ENCODE results near the gene CES3. TPM values are rescaled to one million over a fixed set of nuclear protein-coding genes. Genes with fewer than 3 reads are reported as not detected.

The CES3 gene
- polyA plus RNA-seq, 1 donor from 2014 or later = 1.8 TPM

DNA sequence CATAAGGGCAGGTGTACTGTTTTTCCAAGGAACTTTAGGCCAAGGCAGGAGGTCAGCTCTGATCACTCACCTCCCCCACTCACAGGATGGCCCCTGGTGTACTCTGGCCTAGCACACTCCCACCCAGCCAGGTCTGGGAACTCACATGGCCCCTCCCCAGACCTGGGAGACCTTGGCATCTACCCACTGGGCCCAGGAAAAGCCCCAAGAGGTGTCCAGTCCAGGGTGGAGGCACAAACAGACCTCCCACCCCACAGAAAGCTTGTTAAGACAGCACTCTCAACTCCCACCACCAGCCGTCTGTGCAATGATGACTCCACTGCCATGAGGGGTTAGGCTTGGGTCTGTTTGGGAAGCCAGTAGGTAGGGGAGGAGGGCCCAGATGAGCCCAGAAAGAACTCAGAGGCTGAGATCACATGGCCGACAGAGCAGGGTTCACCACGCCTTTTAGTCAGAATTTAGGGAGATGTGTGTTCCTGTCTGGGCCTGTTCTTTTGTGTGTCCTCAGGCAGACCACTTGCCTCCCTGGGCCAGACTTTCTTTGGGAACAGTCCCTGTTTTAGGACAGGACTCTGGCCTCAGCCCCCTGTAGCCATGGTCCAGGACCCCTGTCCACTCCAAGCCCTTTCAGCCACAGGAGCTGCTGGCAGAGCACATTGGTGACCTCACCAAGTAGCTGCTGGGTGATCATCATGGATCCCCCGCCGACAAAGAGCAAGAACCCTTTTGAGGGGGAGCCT, 55.8 kb downstream of the CES3 start:
- Histone ChIP-seq H3K9ac (ENCODE audit: low read length) (no peak overlapping the region), H3K36me3 (ENCODE audit: insufficient read depth, low read length) (no peaks in the 10 kb centered on the region), H3K4me2 (ENCODE audit: low read length) (no peak overlapping the region), H3F3A (ENCODE audit: insufficient read depth, low read length, poor library complexity, severe bottlenecking) (no peaks in the 10 kb centered on the region), H3K79me2 (replicated peaks; ENCODE audit: insufficient read depth, low read length) (no peaks in the 10 kb centered on the region), H3K27ac (ENCODE audit: low read length) (no peak overlapping the region), H3K4me3 (ENCODE audit: low read length) (no peak overlapping the region), H3K9me3 (ENCODE audit: low read length) (no peaks in the 10 kb centered on the region), H4K20me1 (ENCODE audit: insufficient read depth) (no peaks in the 10 kb centered on the region), H2AFZ (ENCODE audit: low read depth, low read length) (no peak overlapping the region), H3K9me2 (ENCODE audit: insufficient read depth, low read length) (no peaks in the 10 kb centered on the region), H3K27me3 (ENCODE audit: insufficient read depth, low read depth, low read length) (peaks cover 22% of the 10 kb centered on the region)
- no peak for TF ChIP-seq POLR2AphosphoS5 (IDR thresholded peaks at IDR 0.05)
- TF ChIP-seq MXI1 (conservative IDR thresholded peaks at IDR 0.05; ENCODE audit: poor library complexity, severe bottlenecking) = no peak
- no peak for TF ChIP-seq SMC3 (conservative IDR thresholded peaks at IDR 0.05; ENCODE audit: poor library complexity)
- TF ChIP-seq, protein P1, sequence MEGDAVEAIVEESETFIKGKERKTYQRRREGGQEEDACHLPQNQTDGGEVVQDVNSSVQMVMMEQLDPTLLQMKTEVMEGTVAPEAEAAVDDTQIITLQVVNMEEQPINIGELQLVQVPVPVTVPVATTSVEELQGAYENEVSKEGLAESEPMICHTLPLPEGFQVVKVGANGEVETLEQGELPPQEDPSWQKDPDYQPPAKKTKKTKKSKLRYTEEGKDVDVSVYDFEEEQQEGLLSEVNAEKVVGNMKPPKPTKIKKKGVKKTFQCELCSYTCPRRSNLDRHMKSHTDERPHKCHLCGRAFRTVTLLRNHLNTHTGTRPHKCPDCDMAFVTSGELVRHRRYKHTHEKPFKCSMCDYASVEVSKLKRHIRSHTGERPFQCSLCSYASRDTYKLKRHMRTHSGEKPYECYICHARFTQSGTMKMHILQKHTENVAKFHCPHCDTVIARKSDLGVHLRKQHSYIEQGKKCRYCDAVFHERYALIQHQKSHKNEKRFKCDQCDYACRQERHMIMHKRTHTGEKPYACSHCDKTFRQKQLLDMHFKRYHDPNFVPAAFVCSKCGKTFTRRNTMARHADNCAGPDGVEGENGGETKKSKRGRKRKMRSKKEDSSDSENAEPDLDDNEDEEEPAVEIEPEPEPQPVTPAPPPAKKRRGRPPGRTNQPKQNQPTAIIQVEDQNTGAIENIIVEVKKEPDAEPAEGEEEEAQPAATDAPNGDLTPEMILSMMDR (IDR thresholded peaks at IDR 0.05; ENCODE audit: poor library complexity, severe bottlenecking) = no peak
- no peak for TF ChIP-seq RAD21 (conservative IDR thresholded peaks at IDR 0.05)
- no peak for TF ChIP-seq EZH2 (IDR thresholded peaks at IDR 0.05; ENCODE audit: borderline replicate concordance, insufficient read depth, low read length, poor library complexity, severe bottlenecking)
- TF ChIP-seq, protein P2, sequence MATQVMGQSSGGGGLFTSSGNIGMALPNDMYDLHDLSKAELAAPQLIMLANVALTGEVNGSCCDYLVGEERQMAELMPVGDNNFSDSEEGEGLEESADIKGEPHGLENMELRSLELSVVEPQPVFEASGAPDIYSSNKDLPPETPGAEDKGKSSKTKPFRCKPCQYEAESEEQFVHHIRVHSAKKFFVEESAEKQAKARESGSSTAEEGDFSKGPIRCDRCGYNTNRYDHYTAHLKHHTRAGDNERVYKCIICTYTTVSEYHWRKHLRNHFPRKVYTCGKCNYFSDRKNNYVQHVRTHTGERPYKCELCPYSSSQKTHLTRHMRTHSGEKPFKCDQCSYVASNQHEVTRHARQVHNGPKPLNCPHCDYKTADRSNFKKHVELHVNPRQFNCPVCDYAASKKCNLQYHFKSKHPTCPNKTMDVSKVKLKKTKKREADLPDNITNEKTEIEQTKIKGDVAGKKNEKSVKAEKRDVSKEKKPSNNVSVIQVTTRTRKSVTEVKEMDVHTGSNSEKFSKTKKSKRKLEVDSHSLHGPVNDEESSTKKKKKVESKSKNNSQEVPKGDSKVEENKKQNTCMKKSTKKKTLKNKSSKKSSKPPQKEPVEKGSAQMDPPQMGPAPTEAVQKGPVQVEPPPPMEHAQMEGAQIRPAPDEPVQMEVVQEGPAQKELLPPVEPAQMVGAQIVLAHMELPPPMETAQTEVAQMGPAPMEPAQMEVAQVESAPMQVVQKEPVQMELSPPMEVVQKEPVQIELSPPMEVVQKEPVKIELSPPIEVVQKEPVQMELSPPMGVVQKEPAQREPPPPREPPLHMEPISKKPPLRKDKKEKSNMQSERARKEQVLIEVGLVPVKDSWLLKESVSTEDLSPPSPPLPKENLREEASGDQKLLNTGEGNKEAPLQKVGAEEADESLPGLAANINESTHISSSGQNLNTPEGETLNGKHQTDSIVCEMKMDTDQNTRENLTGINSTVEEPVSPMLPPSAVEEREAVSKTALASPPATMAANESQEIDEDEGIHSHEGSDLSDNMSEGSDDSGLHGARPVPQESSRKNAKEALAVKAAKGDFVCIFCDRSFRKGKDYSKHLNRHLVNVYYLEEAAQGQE (IDR thresholded peaks at IDR 0.05; ENCODE audit: borderline replicate concordance) = no peak
- TF ChIP-seq EP300 (conservative IDR thresholded peaks at IDR 0.05; ENCODE audit: poor library complexity, severe bottlenecking) = no peak
- no peak for TF ChIP-seq TAF1 (IDR thresholded peaks at IDR 0.05; ENCODE audit: low read depth)

DNA sequence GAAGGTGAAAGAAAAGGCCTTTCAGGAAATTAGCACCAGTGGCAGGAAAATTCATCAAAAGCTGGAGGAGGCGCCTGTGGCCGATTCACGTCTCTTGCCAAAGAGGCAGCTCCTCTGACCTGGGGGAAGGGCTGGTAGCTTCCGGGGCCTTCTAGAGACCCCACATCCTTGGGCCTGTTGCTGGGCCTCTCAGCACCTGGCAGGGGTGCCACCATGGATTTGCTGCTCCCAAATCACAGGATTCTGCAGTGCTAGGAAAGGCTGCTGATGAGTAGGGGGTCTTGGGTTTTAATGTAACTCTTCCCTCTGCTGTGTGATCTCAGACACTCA, 56.3 kb downstream of the CES3 start:
- Histone ChIP-seq H3K9me2 (ENCODE audit: insufficient read depth, low read length) (no peaks in the 10 kb centered on the region), H3K79me2 (replicated peaks; ENCODE audit: insufficient read depth, low read length) (no peaks in the 10 kb centered on the region), H2AFZ (ENCODE audit: low read depth, low read length) (no peak overlapping the region), H3K4me2 (ENCODE audit: low read length) (no peak overlapping the region), H4K20me1 (ENCODE audit: insufficient read depth) (no peaks in the 10 kb centered on the region), H3K9ac (ENCODE audit: low read length) (no peak overlapping the region), H3K4me3 (ENCODE audit: low read length) (no peak overlapping the region), H3K27me3 (ENCODE audit: insufficient read depth, low read depth, low read length) (peaks cover 22% of the 10 kb centered on the region), H3K27ac (ENCODE audit: low read length) (no peak overlapping the region), H3F3A (ENCODE audit: insufficient read depth, low read length, poor library complexity, severe bottlenecking) (no peaks in the 10 kb centered on the region), H3K9me3 (ENCODE audit: low read length) (no peaks in the 10 kb centered on the region), H3K36me3 (ENCODE audit: insufficient read depth, low read length) (no peaks in the 10 kb centered on the region)
- TF ChIP-seq, protein P2 (IDR thresholded peaks at IDR 0.05; ENCODE audit: borderline replicate concordance) = no peak
- TF ChIP-seq MXI1 (conservative IDR thresholded peaks at IDR 0.05; ENCODE audit: poor library complexity, severe bottlenecking) = no peak
- TF ChIP-seq EP300 (conservative IDR thresholded peaks at IDR 0.05; ENCODE audit: poor library complexity, severe bottlenecking) = no peak
- TF ChIP-seq EZH2 (IDR thresholded peaks at IDR 0.05; ENCODE audit: borderline replicate concordance, insufficient read depth, low read length, poor library complexity, severe bottlenecking) = no peak
- TF ChIP-seq, protein P1 (IDR thresholded peaks at IDR 0.05; ENCODE audit: poor library complexity, severe bottlenecking) = no peak
- no peak for TF ChIP-seq RAD21 (conservative IDR thresholded peaks at IDR 0.05)
- TF ChIP-seq POLR2AphosphoS5 (IDR thresholded peaks at IDR 0.05) = no peak
- no peak for TF ChIP-seq SMC3 (conservative IDR thresholded peaks at IDR 0.05; ENCODE audit: poor library complexity)
- no peak for TF ChIP-seq TAF1 (IDR thresholded peaks at IDR 0.05; ENCODE audit: low read depth)
